Activated naive CD8-positive, alpha-beta T cell treated with anti-CD3 and anti-CD28 coated beads, Interleukin-2, amount 10 ng/mL, durations not matched to agents 7 days and 5 days (primary cell): ENCODE measurements around the gene DNASE1L2. TPM values are rescaled to one million over a fixed set of nuclear protein-coding genes. Genes with fewer than 3 reads are reported as not detected.

Source experiments
- ATAC-seq: fragments of 150-1000 bp; cut with Tn5 transposase; one replicate; pipeline ENCODE4 v1.10.0; 2021; ENCODE audit warnings: low read depth, moderate library complexity
- POLR2A ChIA-PET: fragments of 350-600 bp; sonication (Branson Sonifier 250); formaldehyde crosslinking; loops from one replicate; lab custom pipeline; 2021; ENCODE audit warnings: antibody characterized with exemption; lab: Charles Lee
- DNase-seq: peaks from one replicate; pipeline ENCODE4 v3.0.0; 2021
- H3K27ac Mint-ChIP-seq: one replicate; pipeline ENCODE4 v1.8.0; 2022; ENCODE audit warnings: mild to moderate bottlenecking, mixed read lengths
- H3K27me3 Mint-ChIP-seq: one replicate; pipeline ENCODE4 v1.8.0; 2022; ENCODE audit warnings: mild to moderate bottlenecking, moderate library complexity, mixed read lengths
- H3K36me3 Mint-ChIP-seq: one replicate; pipeline ENCODE4 v1.8.0; 2021; ENCODE audit warnings: mild to moderate bottlenecking, mixed read lengths
- H3K4me1 Mint-ChIP-seq: one replicate; pipeline ENCODE4 v1.8.0; 2021; ENCODE audit warnings: mixed read lengths
- H3K4me3 Mint-ChIP-seq: one replicate; pipeline ENCODE4 v1.8.0; 2022; ENCODE audit warnings: mild to moderate bottlenecking, moderate library complexity, mixed read lengths
- H3K9me3 Mint-ChIP-seq: one replicate; pipeline ENCODE4 v1.8.0; 2021; ENCODE audit warnings: mixed read lengths
- total RNA-seq, 2 experiments: library from RNA; stranded (reverse); gene quantifications; one replicate each; pipeline ENCODE4 v1.2.3, GENCODE V29; 2021

DNASE1L2 gene
- total RNA-seq, 2 experiments from 2014 or later = 2.2 to 3.2 TPM

GRCh38 chr16:2276368-2277195 is 40.3 kb downstream of the DNASE1L2 start:
- POLR2A ChIA-PET = no interaction called here
- H3K27me3 Mint-ChIP-seq = no peaks in the 10 kb centered on the region
- H3K27ac Mint-ChIP-seq = no peak overlapping the region

GRCh38 chr16:2277466-2278271 is 41.4 kb downstream of the DNASE1L2 start:
- ATAC-seq = no peak
- DNase-seq = no peak
- POLR2A ChIA-PET = no interaction called here
- Mint-ChIP-seq H3K36me3 (no peaks in the 10 kb centered on the region), H3K4me3 (no peak overlapping the region), H3K27ac (no peak overlapping the region), H3K4me1 (no peaks in the 10 kb centered on the region), H3K9me3 (no peaks in the 10 kb centered on the region), H3K27me3 (no peaks in the 10 kb centered on the region)

More at GRCh38 chr16:2276368-2277195, 40.3 kb downstream of the DNASE1L2 start:
- DNase-seq (no peak), ATAC-seq (no peak)
- Mint-ChIP-seq H3K4me1 (no peaks in the 10 kb centered on the region), H3K9me3 (no peaks in the 10 kb centered on the region), H3K4me3 (no peak overlapping the region), H3K36me3 (no peaks in the 10 kb centered on the region)

DNA sequence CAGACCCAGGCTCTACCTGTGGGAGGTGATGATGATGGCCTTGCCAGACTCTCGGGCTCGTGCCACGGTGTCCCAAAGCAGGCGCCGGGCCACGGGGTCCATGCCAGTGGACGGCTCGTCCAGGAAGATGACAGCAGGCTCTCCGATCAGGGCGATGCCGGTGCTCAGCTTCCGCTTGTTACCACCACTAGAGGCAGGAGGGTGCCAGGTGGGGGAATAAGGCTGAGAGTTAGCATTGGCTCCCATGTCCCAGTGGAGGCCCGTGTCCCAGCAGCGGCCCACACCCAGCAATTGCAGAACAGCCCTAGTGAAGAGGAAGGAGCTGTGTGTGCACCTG is 42.0 kb downstream of the DNASE1L2 start:
- H3K9me3 Mint-ChIP-seq = no peaks in the 10 kb centered on the region
- no peak overlapping the region for H3K27ac Mint-ChIP-seq
- no peaks in the 10 kb centered on the region for H3K4me1 Mint-ChIP-seq
- no peak for DNase-seq
- no peaks in the 10 kb centered on the region for H3K36me3 Mint-ChIP-seq
- H3K4me3 Mint-ChIP-seq = no peak overlapping the region
- POLR2A ChIA-PET = no interaction called here
- H3K27me3 Mint-ChIP-seq = no peaks in the 10 kb centered on the region
- no peak for ATAC-seq

- POLR2A ChIA-PET = no interaction called here
- no peaks in the 10 kb centered on the region for H3K36me3 Mint-ChIP-seq
These were observed 42.9 kb downstream of the DNASE1L2 start for GRCh38 chr16:2278956-2279800.

DNA sequence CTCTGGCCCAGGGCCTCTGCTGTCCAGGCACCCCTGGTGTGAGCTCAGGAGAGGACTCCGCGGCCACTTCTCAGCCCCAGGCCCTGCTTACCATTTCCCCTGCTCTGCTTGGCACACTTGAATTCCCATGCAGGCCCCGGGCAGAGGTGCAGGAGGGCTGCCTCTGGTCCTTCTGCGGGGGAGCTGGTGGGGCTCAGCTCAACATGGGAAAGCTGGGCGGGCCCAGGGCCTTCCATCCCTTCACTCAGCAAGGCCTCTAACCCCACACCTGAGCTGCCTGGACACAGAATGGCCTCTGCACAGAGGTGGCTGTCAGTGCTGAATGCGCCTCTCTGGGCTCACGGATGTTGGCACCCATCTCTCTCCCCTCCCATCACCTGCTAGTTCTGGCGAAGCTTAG is 44.2 kb downstream of the DNASE1L2 start:
- no peaks in the 10 kb centered on the region for H3K27me3 Mint-ChIP-seq
- H3K27ac Mint-ChIP-seq = no peak overlapping the region
- H3K4me1 Mint-ChIP-seq = no peaks in the 10 kb centered on the region
- no peak overlapping the region for H3K4me3 Mint-ChIP-seq
- H3K9me3 Mint-ChIP-seq = no peaks in the 10 kb centered on the region
- POLR2A ChIA-PET = no interaction called here
- no peaks in the 10 kb centered on the region for H3K36me3 Mint-ChIP-seq
- DNase-seq (no peak), ATAC-seq (no peak)

More at GRCh38 chr16:2278956-2279800, 42.9 kb downstream of the DNASE1L2 start:
- H3K27ac Mint-ChIP-seq = no peak overlapping the region
- ATAC-seq (no peak), DNase-seq (no peak)
- H3K4me1 Mint-ChIP-seq = no peaks in the 10 kb centered on the region
- no peaks in the 10 kb centered on the region for H3K9me3 Mint-ChIP-seq
- H3K27me3 Mint-ChIP-seq = no peaks in the 10 kb centered on the region
- H3K4me3 Mint-ChIP-seq = no peak overlapping the region

- H3K27ac Mint-ChIP-seq = no peak overlapping the region
- POLR2A ChIA-PET = no interaction called here
These were observed 44.8 kb downstream of the DNASE1L2 start for GRCh38 chr16:2280981-2281542.

DNA sequence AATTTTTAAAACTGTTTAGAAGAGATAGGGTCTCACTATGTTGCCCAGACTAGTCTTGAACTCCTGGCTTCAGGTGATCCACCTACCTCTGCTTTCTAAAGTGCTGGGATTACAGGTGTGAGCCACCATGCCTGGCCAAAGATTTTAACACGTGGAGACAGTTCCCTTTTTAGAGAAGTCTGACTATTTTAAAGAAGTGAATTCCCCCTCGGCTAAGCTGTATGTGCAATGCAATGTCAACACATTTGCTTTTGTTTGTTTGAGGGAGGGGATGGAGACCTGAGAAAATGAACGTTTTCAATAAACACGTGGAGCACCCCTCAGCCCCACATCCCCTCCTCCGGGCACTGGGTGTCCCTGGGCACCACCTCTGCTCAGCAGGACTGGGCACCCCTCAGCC is 46.0 kb downstream of the DNASE1L2 start:
- no peaks in the 10 kb centered on the region for H3K27me3 Mint-ChIP-seq
- DNase-seq (no peak), ATAC-seq (no peak)
- H3K4me3 Mint-ChIP-seq = no peak overlapping the region
- no peaks in the 10 kb centered on the region for H3K9me3 Mint-ChIP-seq
- no peaks in the 10 kb centered on the region for H3K4me1 Mint-ChIP-seq
- no peak overlapping the region for H3K27ac Mint-ChIP-seq
- no peaks in the 10 kb centered on the region for H3K36me3 Mint-ChIP-seq
- POLR2A ChIA-PET = no interaction called here

More at GRCh38 chr16:2280981-2281542, 44.8 kb downstream of the DNASE1L2 start:
- ATAC-seq (no peak), DNase-seq (no peak)
- no peaks in the 10 kb centered on the region for H3K36me3 Mint-ChIP-seq
- no peak overlapping the region for H3K4me3 Mint-ChIP-seq
- no peaks in the 10 kb centered on the region for H3K9me3 Mint-ChIP-seq
- no peaks in the 10 kb centered on the region for H3K27me3 Mint-ChIP-seq
- no peaks in the 10 kb centered on the region for H3K4me1 Mint-ChIP-seq

- no peaks in the 10 kb centered on the region for H3K4me1 Mint-ChIP-seq
- H3K27ac Mint-ChIP-seq = no peak overlapping the region
- DNase-seq (no peak), ATAC-seq (no peak)
- no peak overlapping the region for H3K4me3 Mint-ChIP-seq
- H3K36me3 Mint-ChIP-seq = no peaks in the 10 kb centered on the region
- POLR2A ChIA-PET = no interaction called here
- no peaks in the 10 kb centered on the region for H3K27me3 Mint-ChIP-seq
- no peaks in the 10 kb centered on the region for H3K9me3 Mint-ChIP-seq
These were observed 46.8 kb downstream of the DNASE1L2 start for GRCh38 chr16:2282866-2283555.

GRCh38 chr16:2284001-2284770 is 47.9 kb downstream of the DNASE1L2 start:
- Mint-ChIP-seq H3K4me3 (no peak overlapping the region), H3K4me1 (no peaks in the 10 kb centered on the region), H3K9me3 (no peaks in the 10 kb centered on the region), H3K27ac (no peak overlapping the region), H3K36me3 (no peaks in the 10 kb centered on the region), H3K27me3 (no peaks in the 10 kb centered on the region)
- ATAC-seq (no peak), DNase-seq (no peak)
- POLR2A ChIA-PET = interaction anchor here (0.6 kb wide), 1 partner anchor 578 kb away, joined by 5 read pairs; no protein-coding TSS in a partner anchor

DNA sequence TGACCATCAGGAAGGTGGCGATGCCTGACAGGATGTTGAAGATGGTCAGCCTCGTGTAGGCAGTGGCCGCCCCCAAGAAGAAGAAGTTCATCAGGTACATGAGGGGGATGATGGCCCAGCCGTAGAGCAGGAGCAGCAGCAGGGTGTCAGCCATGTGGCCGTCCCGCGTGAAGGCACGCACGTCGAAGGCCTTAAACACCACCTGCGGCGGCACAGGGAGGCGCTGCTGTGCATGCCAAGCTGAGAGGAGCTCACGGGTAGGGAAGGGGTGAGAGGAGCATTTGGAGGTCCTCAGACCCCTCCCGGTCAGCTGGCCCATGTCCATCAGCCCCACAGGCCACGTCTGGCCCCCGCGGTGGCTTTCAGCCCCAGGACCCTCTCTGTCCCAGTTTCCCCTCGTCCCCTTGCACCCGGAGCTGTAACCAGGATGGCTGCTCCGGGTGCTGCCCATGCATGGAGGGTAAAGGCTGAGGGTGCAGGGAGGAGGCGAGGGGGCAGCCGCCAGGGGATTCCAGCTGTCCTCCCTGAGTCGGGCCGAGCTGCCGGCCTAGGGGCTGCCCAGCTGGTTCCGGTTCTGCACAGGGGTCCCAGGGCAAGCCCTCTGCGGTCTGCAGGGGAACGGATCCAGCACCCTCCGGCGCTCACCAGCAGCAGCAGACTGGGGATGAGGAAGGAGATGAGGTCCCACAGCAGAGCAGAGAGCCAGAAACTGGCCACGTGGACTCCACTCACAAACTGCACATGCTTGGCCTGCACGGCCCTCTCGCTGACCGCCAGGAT is 48.7 kb downstream of the DNASE1L2 start:
- DNase-seq (no peak), ATAC-seq (no peak)
- H3K4me3 Mint-ChIP-seq = no peak overlapping the region
- no peaks in the 10 kb centered on the region for H3K9me3 Mint-ChIP-seq
- H3K27me3 Mint-ChIP-seq = no peaks in the 10 kb centered on the region
- POLR2A ChIA-PET = no interaction called here
- no peaks in the 10 kb centered on the region for H3K4me1 Mint-ChIP-seq
- H3K27ac Mint-ChIP-seq = no peak overlapping the region
- H3K36me3 Mint-ChIP-seq = no peaks in the 10 kb centered on the region

DNA sequence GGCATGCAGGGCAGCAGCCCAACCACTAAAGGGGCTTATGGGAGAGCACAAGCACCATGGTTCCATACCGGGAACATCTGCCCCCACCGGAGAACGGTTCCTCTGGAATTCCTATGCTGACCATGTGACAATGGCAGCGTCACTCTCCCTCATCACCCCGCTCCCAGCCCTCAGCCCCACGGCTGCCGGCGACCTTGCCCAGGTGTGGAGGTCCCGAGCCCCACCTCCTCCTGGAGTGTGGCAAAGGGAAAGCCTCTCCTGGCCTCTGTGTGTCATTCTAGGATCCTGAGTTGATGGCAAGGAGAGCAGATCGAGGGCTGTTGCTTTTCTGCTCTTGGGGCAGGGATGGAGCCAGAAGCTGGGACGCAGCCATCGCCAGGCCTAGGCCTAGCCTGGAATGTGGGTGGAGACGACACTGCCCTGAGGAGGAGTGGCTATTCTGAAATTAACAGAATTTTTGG is 49.5 kb downstream of the DNASE1L2 start:
- Mint-ChIP-seq H3K4me3 (no peak overlapping the region), H3K36me3 (no peaks in the 10 kb centered on the region), H3K27me3 (no peaks in the 10 kb centered on the region), H3K9me3 (no peaks in the 10 kb centered on the region), H3K27ac (no peak overlapping the region), H3K4me1 (no peaks in the 10 kb centered on the region)
- no peak for DNase-seq
- ATAC-seq = no peak
- POLR2A ChIA-PET = no interaction called here
